Measurements from ENCODE around the gene DOCK1.

DOCK1 gene

GRCh38 chr10:127100983-127101615 lies 195.9 kb downstream of the DOCK1 start:
- Histone ChIP-seq H3K27ac (ENCODE audit: low read length) (no peak overlapping the region), H3K4me1 (ENCODE audit: insufficient read depth, low read length) (peaks cover 3% of the 10 kb centered on the region; the same call in 1 of the 2 replicates)

DNA sequence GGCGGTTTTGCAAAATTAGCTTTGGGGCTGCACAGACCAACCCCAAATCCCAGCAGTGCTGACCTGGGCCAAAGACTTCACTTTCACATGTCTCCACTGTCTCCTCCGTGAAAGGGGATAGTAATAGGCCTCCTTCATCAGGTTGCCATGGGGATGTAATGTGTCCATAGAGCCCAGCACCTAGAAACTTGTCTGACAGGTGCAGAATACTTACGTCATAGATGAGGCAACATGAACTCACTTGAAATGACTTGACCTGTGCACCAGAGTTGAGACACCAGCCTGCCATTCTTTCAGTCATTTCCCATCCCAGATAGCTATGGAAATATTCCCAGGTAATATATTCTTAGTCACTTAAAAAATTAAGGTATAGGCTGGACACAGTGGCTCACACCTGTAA lies 196.9 kb downstream of the DOCK1 start:
- no peak overlapping the region for H3K9ac ChIP-seq (ENCODE audit: low read depth, low read length)
- peaks cover 8% of the 10 kb centered on the region for H3K36me3 ChIP-seq (ENCODE audit: insufficient read depth, low read depth, low read length)
- H3K27me3 ChIP-seq (ENCODE audit: insufficient read depth, low read length), result no peaks in the 10 kb centered on the region
- no peak overlapping the region for H3K4me3 ChIP-seq (ENCODE audit: low read length)
- H3K27ac ChIP-seq (ENCODE audit: low read length), result no peak overlapping the region
- no peaks in the 10 kb centered on the region for H3K9me3 ChIP-seq (ENCODE audit: insufficient read depth, low read depth, low read length)
- H3K4me1 ChIP-seq (ENCODE audit: insufficient read depth, low read length), result peaks cover 3% of the 10 kb centered on the region; the same call in 1 of the 2 replicates

More at GRCh38 chr10:127100983-127101615, 195.9 kb downstream of the DOCK1 start:
- no peak overlapping the region for H3K9ac ChIP-seq (ENCODE audit: low read depth, low read length)
- H3K36me3 ChIP-seq (ENCODE audit: insufficient read depth, low read depth, low read length), result peaks cover 4% of the 10 kb centered on the region
- H3K4me3 ChIP-seq (ENCODE audit: low read length), result no peak overlapping the region
- no peaks in the 10 kb centered on the region for H3K9me3 ChIP-seq (ENCODE audit: insufficient read depth, low read depth, low read length)
- H3K27me3 ChIP-seq (ENCODE audit: insufficient read depth, low read length), result no peaks in the 10 kb centered on the region

DNA sequence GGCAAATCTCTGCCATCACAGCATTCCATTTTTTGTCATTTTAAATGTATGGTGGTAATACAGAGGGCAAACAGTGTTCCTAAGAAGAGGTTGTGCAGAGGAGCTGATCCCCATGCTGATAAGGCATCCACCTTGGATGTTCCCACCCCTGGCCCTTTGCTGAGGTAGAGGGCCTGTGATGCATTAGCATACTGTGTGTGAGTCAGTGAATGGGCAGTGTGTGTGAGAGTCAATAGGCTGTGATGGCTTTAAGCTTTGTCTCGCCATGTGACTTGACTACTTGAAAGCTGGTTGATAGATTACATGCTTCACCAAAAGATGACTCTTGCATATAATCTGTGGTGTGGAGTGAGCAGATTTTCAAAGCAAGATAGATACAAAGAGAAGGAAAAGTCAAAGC lies 209.9 kb downstream of the DOCK1 start:
- Histone ChIP-seq H3K9me3 (ENCODE audit: insufficient read depth, low read depth, low read length) (no peaks in the 10 kb centered on the region), H3K27ac (ENCODE audit: low read length) (no peak overlapping the region), H3K4me1 (ENCODE audit: insufficient read depth, low read length) (no peaks in the 10 kb centered on the region), H3K4me3 (ENCODE audit: low read length) (no peak overlapping the region), H3K36me3 (ENCODE audit: insufficient read depth, low read depth, low read length) (peaks cover 24% of the 10 kb centered on the region), H3K27me3 (ENCODE audit: insufficient read depth, low read length) (no peaks in the 10 kb centered on the region), H3K9ac (ENCODE audit: low read depth, low read length) (no peak overlapping the region)

- Histone ChIP-seq H3K4me1 (ENCODE audit: insufficient read depth, low read length) (no peaks in the 10 kb centered on the region), H3K36me3 (ENCODE audit: insufficient read depth, low read depth, low read length) (peaks cover 9% of the 10 kb centered on the region), H3K9me3 (ENCODE audit: insufficient read depth, low read depth, low read length) (no peaks in the 10 kb centered on the region), H3K9ac (ENCODE audit: low read depth, low read length) (no peak overlapping the region), H3K27me3 (ENCODE audit: insufficient read depth, low read length) (no peaks in the 10 kb centered on the region), H3K27ac (ENCODE audit: low read length) (no peak overlapping the region), H3K4me3 (ENCODE audit: low read length) (no peak overlapping the region)
Observed at GRCh38 chr10:127117125-127117524, 211.9 kb downstream of the DOCK1 start.

- no peaks in the 10 kb centered on the region for H3K27me3 ChIP-seq (ENCODE audit: insufficient read depth, low read length)
- H3K27ac ChIP-seq (ENCODE audit: low read length), result no peak overlapping the region
- no peaks in the 10 kb centered on the region for H3K9me3 ChIP-seq (ENCODE audit: insufficient read depth, low read depth, low read length)
- peaks cover 4% of the 10 kb centered on the region for H3K36me3 ChIP-seq (ENCODE audit: insufficient read depth, low read depth, low read length)
- H3K9ac ChIP-seq (ENCODE audit: low read depth, low read length), result no peak overlapping the region
- H3K4me1 ChIP-seq (ENCODE audit: insufficient read depth, low read length), result no peaks in the 10 kb centered on the region
- H3K4me3 ChIP-seq (ENCODE audit: low read length), result no peak overlapping the region
Observed at GRCh38 chr10:127118034-127118433, 212.8 kb downstream of the DOCK1 start.

- H3K27ac ChIP-seq (ENCODE audit: low read length), result no peak overlapping the region
- H3K36me3 ChIP-seq (ENCODE audit: insufficient read depth, low read depth, low read length), result peaks cover 4% of the 10 kb centered on the region
- no peaks in the 10 kb centered on the region for H3K27me3 ChIP-seq (ENCODE audit: insufficient read depth, low read length)
- no peak overlapping the region for H3K9ac ChIP-seq (ENCODE audit: low read depth, low read length)
- no peaks in the 10 kb centered on the region for H3K9me3 ChIP-seq (ENCODE audit: insufficient read depth, low read depth, low read length)
- H3K4me3 ChIP-seq (ENCODE audit: low read length), result no peak overlapping the region
- no peaks in the 10 kb centered on the region for H3K4me1 ChIP-seq (ENCODE audit: insufficient read depth, low read length)
Observed at GRCh38 chr10:127119936-127120335, 214.7 kb downstream of the DOCK1 start.

DNA sequence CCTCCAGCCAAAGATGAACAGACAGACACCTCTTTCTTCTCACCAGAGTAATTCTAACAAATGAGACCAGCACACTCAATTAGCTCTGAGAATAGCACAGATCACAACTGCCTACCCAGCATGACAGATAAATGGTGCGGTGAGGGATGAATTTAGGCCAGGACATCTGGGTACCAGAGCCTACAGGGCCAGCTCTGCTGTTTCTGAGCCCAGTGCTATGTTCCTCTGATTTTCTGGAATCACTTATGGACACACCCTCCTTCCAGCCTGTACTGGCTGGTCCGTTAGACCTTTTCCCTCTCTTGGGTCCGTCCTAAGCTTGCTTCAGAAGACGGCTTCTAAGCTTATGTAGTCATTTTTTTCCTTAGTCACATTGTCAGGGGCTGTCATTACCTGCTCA lies 217.6 kb downstream of the DOCK1 start:
- Histone ChIP-seq H3K9ac (ENCODE audit: low read depth, low read length) (no peak overlapping the region), H3K36me3 (ENCODE audit: insufficient read depth, low read depth, low read length) (peaks cover 14% of the 10 kb centered on the region), H3K27ac (ENCODE audit: low read length) (no peak overlapping the region), H3K9me3 (ENCODE audit: insufficient read depth, low read depth, low read length) (no peaks in the 10 kb centered on the region), H3K27me3 (ENCODE audit: insufficient read depth, low read length) (no peaks in the 10 kb centered on the region), H3K4me3 (ENCODE audit: low read length) (no peak overlapping the region), H3K4me1 (ENCODE audit: insufficient read depth, low read length) (no peaks in the 10 kb centered on the region)

- Histone ChIP-seq H3K27ac (ENCODE audit: low read length) (no peak overlapping the region), H3K36me3 (ENCODE audit: insufficient read depth, low read depth, low read length) (peaks cover 22% of the 10 kb centered on the region), H3K4me1 (ENCODE audit: insufficient read depth, low read length) (no peaks in the 10 kb centered on the region), H3K4me3 (ENCODE audit: low read length) (no peak overlapping the region), H3K9me3 (ENCODE audit: insufficient read depth, low read depth, low read length) (no peaks in the 10 kb centered on the region), H3K9ac (ENCODE audit: low read depth, low read length) (no peak overlapping the region), H3K27me3 (ENCODE audit: insufficient read depth, low read length) (no peaks in the 10 kb centered on the region)
Observed at GRCh38 chr10:127123626-127124025, 218.4 kb downstream of the DOCK1 start.

DNA sequence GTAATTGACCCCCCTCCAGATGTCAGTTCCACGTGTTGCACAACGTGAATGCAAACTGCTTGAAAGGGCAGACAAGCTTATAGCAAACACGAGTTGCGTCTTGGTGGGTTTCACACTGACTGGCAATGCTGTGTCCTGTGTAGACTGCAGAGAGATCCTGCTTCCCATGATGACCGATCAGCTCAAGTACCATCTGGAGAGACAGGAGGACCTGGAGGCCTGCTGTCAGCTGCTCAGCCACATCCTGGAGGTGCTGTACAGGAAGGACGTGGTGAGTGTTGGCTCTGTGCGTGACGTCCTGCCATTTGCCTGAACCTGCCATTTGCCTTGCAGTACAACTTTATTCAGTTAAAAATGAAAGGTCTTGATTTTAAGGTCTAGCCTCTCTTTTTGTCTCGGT lies 220.1 kb downstream of the DOCK1 start:
- H3K4me1 ChIP-seq (ENCODE audit: insufficient read depth, low read length), result no peaks in the 10 kb centered on the region
- no peak overlapping the region for H3K9ac ChIP-seq (ENCODE audit: low read depth, low read length)
- H3K4me3 ChIP-seq (ENCODE audit: low read length), result no peak overlapping the region
- no peaks in the 10 kb centered on the region for H3K27me3 ChIP-seq (ENCODE audit: insufficient read depth, low read length)
- peaks cover 21% of the 10 kb centered on the region; the same call in 1 of the 2 replicates for H3K36me3 ChIP-seq (ENCODE audit: insufficient read depth, low read depth, low read length)
- H3K27ac ChIP-seq (ENCODE audit: low read length), result no peak overlapping the region
- H3K9me3 ChIP-seq (ENCODE audit: insufficient read depth, low read depth, low read length), result no peaks in the 10 kb centered on the region

- Histone ChIP-seq H3K4me3 (ENCODE audit: low read length) (no peak overlapping the region), H3K4me1 (ENCODE audit: insufficient read depth, low read length) (no peaks in the 10 kb centered on the region), H3K36me3 (ENCODE audit: insufficient read depth, low read depth, low read length) (peaks cover 24% of the 10 kb centered on the region; the same call in 1 of the 2 replicates), H3K27ac (ENCODE audit: low read length) (no peak overlapping the region), H3K9me3 (ENCODE audit: insufficient read depth, low read depth, low read length) (no peaks in the 10 kb centered on the region), H3K9ac (ENCODE audit: low read depth, low read length) (no peak overlapping the region), H3K27me3 (ENCODE audit: insufficient read depth, low read length) (no peaks in the 10 kb centered on the region)
Observed at GRCh38 chr10:127127822-127128221, 222.6 kb downstream of the DOCK1 start.

DNA sequence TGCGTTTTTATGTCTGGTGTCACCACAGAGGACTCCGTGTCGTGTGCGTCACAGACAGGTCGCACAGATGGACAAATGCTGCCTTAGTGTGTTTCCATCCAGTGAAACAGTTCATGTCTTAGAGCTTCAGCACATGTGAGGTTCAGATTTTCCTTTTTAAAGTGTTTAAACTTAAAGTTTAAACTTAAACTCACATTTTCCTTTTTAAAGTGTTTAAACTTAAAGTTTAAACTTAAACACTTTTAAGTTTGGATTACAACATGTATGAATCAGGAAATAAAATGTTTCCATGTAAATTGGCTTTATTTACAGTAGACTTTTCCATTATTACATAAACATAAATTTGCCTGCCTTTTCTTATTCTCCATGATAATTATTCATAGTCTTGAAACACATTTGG lies 223.9 kb downstream of the DOCK1 start:
- Histone ChIP-seq H3K27me3 (ENCODE audit: insufficient read depth, low read length) (no peaks in the 10 kb centered on the region), H3K27ac (ENCODE audit: low read length) (no peak overlapping the region), H3K9ac (ENCODE audit: low read depth, low read length) (no peak overlapping the region), H3K4me3 (ENCODE audit: low read length) (no peak overlapping the region), H3K36me3 (ENCODE audit: insufficient read depth, low read depth, low read length) (peaks cover 30% of the 10 kb centered on the region), H3K4me1 (ENCODE audit: insufficient read depth, low read length) (no peaks in the 10 kb centered on the region), H3K9me3 (ENCODE audit: insufficient read depth, low read depth, low read length) (no peaks in the 10 kb centered on the region)

DNA sequence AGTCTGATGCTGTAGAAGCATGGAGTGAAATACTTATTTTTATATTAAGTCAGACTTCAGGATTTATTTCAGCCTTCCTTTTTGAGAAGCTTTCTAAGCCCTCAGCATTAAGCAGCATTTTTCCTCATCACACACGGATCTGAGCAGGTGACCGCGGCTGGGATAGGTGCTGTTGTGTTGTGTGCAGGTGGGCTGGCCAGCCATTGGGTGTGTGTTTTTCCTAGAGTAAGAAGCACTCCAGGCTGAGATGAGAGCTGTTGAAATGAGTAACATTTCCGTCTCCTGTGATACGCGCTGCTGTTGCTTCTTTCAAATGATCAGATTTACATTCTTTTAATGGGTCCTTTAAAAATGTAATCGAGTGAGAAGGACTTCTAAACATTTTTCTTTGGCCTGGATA lies 227.2 kb downstream of the DOCK1 start:
- Histone ChIP-seq H3K27ac (ENCODE audit: low read length) (no peak overlapping the region), H3K4me1 (ENCODE audit: insufficient read depth, low read length) (no peaks in the 10 kb centered on the region), H3K9ac (ENCODE audit: low read depth, low read length) (no peak overlapping the region), H3K27me3 (ENCODE audit: insufficient read depth, low read length) (no peaks in the 10 kb centered on the region), H3K4me3 (ENCODE audit: low read length) (no peak overlapping the region), H3K9me3 (ENCODE audit: insufficient read depth, low read depth, low read length) (no peaks in the 10 kb centered on the region), H3K36me3 (ENCODE audit: insufficient read depth, low read depth, low read length) (peaks cover 28% of the 10 kb centered on the region)

All from iPS-20b (cell line).